PFSK-1 (cell line): ENCODE data around the gene LENG1.

ENCODE experiments used
- FOXP2 ChIP-seq: optimal IDR thresholded peaks from 2 replicates; pipeline ENCODE3; 2011; ENCODE audit warnings: borderline replicate concordance, control low read depth, inconsistent platforms; ENCODE audit not compliant: insufficient read depth; ENCODE audit errors: extremely low read length, extremely low read depth
- POLR2AphosphoS5 ChIP-seq: IDR thresholded peaks from 2 replicates; pipeline ENCODE4 v1.6.1; 2012; ENCODE audit warnings: low read depth, mild to moderate bottlenecking, control low read depth, low read length, moderate library complexity
- REST ChIP-seq, 2 experiments: IDR thresholded peaks; 2 replicates each; pipeline versions ENCODE4 v1.6.1 to v1.8.0; 2011 to 2012; ENCODE audit warnings: low read depth in 2 of 2, low read length in 2 of 2, control low read depth in 1 of 2, inconsistent platforms in 1 of 2, mild to moderate bottlenecking in 1 of 2, moderate library complexity in 1 of 2; ENCODE audit not compliant: insufficient read depth in 1 of 2
- TAF1 ChIP-seq: IDR thresholded peaks from 2 replicates; pipeline ENCODE4 v1.6.1; 2012; ENCODE audit warnings: low read length, control low read depth, borderline replicate concordance; ENCODE audit not compliant: insufficient read depth

DNA sequence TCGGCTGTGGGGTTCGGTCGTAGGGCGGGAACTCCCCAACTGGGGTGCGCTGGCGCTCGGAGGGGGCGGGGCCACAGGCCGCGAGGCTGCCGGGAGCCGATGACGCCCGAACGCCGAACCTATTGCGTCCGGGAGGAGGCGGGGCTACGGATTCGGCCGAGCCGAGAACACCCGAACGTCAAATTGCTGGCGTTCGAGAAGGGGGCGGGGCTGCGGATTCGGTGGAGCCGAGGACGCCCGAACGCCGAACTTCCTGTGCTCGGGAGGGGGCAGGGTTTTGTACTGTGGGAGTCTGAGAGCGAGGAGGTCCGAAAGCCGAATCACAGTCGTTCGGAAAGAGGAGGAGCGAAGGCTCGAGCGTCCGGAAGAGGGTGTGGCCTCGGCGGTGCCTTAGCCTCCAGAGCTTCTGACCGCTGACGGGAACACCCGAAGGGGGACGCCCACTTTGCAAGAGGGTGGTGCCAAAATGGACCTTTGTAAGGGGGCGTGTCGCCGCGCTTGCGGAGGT is 31.0 kb upstream of the LENG1 start:
- no peak for TF ChIP-seq REST (IDR thresholded peaks at IDR 0.05; ENCODE audit: insufficient read depth in 1 of 2, low read depth in 2 of 2, low read length in 2 of 2)
- no peak for TF ChIP-seq POLR2AphosphoS5
- no peak for TF ChIP-seq TAF1
- peak; percentile 73 for TF ChIP-seq FOXP2
